OCI-LY7 (cell line): ENCODE measurements around the gene KAZALD1. TPM values are rescaled to one million over a fixed set of nuclear protein-coding genes. Genes with fewer than 3 reads are reported as not detected.

Experiments
- BruUV-seq: library from RNA; stranded (reverse); fragments of 400-500 nt; replicated peaks from 2 replicates; lab custom pipeline; 2021; lab: Mats Ljungman, UMichigan
- CTCF ChIA-PET: fragments of 300-600 bp; sonication (Branson Sonifier 250); formaldehyde crosslinking; loops from one replicate; lab custom pipeline; 2022; ENCODE audit warnings: antibody characterized with exemption; ENCODE audit not compliant: unreplicated experiment; lab: Charles Lee
- POLR2A ChIA-PET: fragments of 300-600 bp; sonication (Branson Sonifier 250); formaldehyde crosslinking; loops from one replicate; lab custom pipeline; 2022; ENCODE audit warnings: antibody characterized with exemption; lab: Charles Lee
- DNase-seq: peaks from one replicate; pipeline ENCODE4 v3.0.0-alpha.2; 2015; ENCODE audit warnings: low spot score
- H2AFZ ChIP-seq: fragments of 200-600 bp; sonication (generic), shearing (Covaris generic); 2 replicates; pipeline ENCODE4 v1.6.1; 2014; ENCODE audit warnings: mild to moderate bottlenecking, antibody characterized with exemption, low read length, moderate library complexity
- H3K27ac ChIP-seq: fragments of 200-600 bp; sonication (generic); 2 replicates; pipeline ENCODE4 v1.5.1; 2014; ENCODE audit warnings: mixed run types, low read depth, mild to moderate bottlenecking, moderate library complexity, low read length, inconsistent platforms; ENCODE audit not compliant: poor library complexity, severe bottlenecking
- H3K36me3 ChIP-seq: fragments of 200-600 bp; sonication (generic); 2 replicates; pipeline ENCODE4 v1.6.1; 2014; ENCODE audit warnings: mild to moderate bottlenecking, antibody characterized with exemption, low read length, moderate library complexity, mixed read lengths; ENCODE audit not compliant: insufficient read depth
- H3K4me1 ChIP-seq: fragments of 200-600 bp; sonication (generic); 2 replicates; pipeline ENCODE4 v1.5.1; 2014; ENCODE audit warnings: mild to moderate bottlenecking, low read length; ENCODE audit not compliant: insufficient read depth, poor library complexity, severe bottlenecking
- H3K4me2 ChIP-seq: fragments of 200-600 bp; sonication (generic); 2 replicates; pipeline ENCODE4 v1.6.1; 2014; ENCODE audit warnings: mild to moderate bottlenecking, low read length
- H3K4me3 ChIP-seq: fragments of 200-600 bp; sonication (generic); 2 replicates; pipeline ENCODE4 v1.5.1; 2014; ENCODE audit warnings: mild to moderate bottlenecking, low read depth, low read length; ENCODE audit not compliant: poor library complexity, severe bottlenecking
- H3K79me2 ChIP-seq: fragments of 200-600 bp; sonication (generic); 2 replicates; pipeline ENCODE4 v1.6.1; 2016; ENCODE audit warnings: low read depth, mild to moderate bottlenecking, low read length, moderate library complexity, mixed read lengths; ENCODE audit not compliant: insufficient read depth
- H3K9me2 ChIP-seq: fragments of 200-600 bp; sonication (generic); 2 replicates; pipeline ENCODE4 v1.6.1; 2016; ENCODE audit warnings: mild to moderate bottlenecking, low read length, mixed read lengths; ENCODE audit not compliant: insufficient read depth
- H3K9me3 ChIP-seq: fragments of 200-600 bp; sonication (generic); 2 replicates; pipeline ENCODE4 v1.6.1; 2014; ENCODE audit warnings: mild to moderate bottlenecking, mixed run types, low read length, mixed read lengths
- H4K20me1 ChIP-seq: fragments of 200-600 bp; sonication (generic); 2 replicates; pipeline ENCODE4 v1.6.1; 2014; ENCODE audit warnings: mild to moderate bottlenecking, antibody characterized with exemption, low read length, moderate library complexity, mixed read lengths; ENCODE audit not compliant: insufficient read depth
- CTCF ChIP-seq: fragments of 200-600 bp; sonication (generic); conservative IDR thresholded peaks from 2 replicates; pipeline ENCODE4 v1.5.1; 2014; ENCODE audit warnings: mild to moderate bottlenecking, antibody characterized with exemption, low read length, moderate library complexity, mixed read lengths
- EZH2phosphoT487 ChIP-seq: fragments of 200-600 bp; sonication (generic); IDR thresholded peaks from 2 replicates; pipeline ENCODE4 v1.6.1; 2018; ENCODE audit warnings: low read depth, borderline replicate concordance, mild to moderate bottlenecking, mixed run types, antibody characterized with exemption, low read length, moderate library complexity, mixed read lengths
- intact Hi-C: fragments of 100-400 bp; cut with micrococcal nuclease; formaldehyde crosslinking; loops from one replicate; pipeline ENCODE4 v1.10.0; 2022; ENCODE audit not compliant: unreplicated experiment
- total RNA-seq, 2 experiments: library from RNA; depleted of rRNA in 1 of 2; stranded (reverse); fragments of >200 nt in 1 of 2; shearing (Covaris generic) in 1 of 2; gene quantifications; 2 replicates each; pipeline ENCODE4 v1.2.3, GENCODE V29; 2014 to 2022

KAZALD1 gene
- total RNA-seq, 2 experiments from 2014 or later = 18.8 to 36.4 TPM

DNA sequence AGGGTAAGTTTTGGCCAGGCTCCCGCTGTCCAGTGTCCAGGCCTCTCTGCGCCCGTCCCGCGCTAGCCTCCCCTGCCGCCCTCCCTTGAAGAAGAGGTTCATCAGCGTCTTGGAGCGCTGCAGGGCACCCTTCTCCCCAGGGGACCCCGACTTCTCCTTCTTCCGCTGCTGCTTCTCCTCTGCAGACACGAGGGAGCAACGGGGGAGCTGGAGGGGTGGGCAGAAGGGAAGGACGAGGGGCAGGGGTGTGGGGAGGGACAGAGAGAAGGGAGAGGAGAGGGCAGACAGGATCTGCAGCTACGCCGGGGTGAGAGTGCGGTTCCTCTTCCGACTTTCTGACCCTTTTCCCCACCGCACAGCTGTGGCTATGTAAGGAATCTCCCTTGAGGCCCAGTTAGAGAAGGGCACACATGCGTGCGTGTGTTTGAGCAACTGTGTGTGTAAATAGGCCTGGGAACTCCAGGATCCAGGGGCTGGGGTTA is 43.6 kb upstream of the KAZALD1 start:
- H3K27ac ChIP-seq = no peak overlapping the region
- CTCF ChIA-PET = interaction anchor here (0.9 to 1.0 kb wide), 2 partner anchors 11 to 20 kb away, joined by 3 read pairs; no protein-coding TSS in a partner anchor
- peak overlapping the region; percentile 51 for H3K4me2 ChIP-seq
- POLR2A ChIA-PET = interaction anchor here (0.7 kb wide), 1 partner anchor 17 kb away, joined by 3 read pairs; no protein-coding TSS in a partner anchor
- H4K20me1 ChIP-seq = no peaks in the 10 kb centered on the region
- H3K36me3 ChIP-seq = no peaks in the 10 kb centered on the region
- H3K4me1 ChIP-seq = peaks cover 11% of the 10 kb centered on the region
- intact Hi-C loops = no loop called here
- H3K4me3 ChIP-seq = no peak overlapping the region
- H3K79me2 ChIP-seq = no peaks in the 10 kb centered on the region
- H3K9me3 ChIP-seq = no peaks in the 10 kb centered on the region
- no peaks in the 10 kb centered on the region for H3K9me2 ChIP-seq
- peak; percentile 31 for DNase-seq
- TF ChIP-seq CTCF = no peak
- no TSS peak for BruUV-seq
- H2AFZ ChIP-seq = peak overlapping the region; percentile 51; the same call in 1 of the 2 replicates

DNA sequence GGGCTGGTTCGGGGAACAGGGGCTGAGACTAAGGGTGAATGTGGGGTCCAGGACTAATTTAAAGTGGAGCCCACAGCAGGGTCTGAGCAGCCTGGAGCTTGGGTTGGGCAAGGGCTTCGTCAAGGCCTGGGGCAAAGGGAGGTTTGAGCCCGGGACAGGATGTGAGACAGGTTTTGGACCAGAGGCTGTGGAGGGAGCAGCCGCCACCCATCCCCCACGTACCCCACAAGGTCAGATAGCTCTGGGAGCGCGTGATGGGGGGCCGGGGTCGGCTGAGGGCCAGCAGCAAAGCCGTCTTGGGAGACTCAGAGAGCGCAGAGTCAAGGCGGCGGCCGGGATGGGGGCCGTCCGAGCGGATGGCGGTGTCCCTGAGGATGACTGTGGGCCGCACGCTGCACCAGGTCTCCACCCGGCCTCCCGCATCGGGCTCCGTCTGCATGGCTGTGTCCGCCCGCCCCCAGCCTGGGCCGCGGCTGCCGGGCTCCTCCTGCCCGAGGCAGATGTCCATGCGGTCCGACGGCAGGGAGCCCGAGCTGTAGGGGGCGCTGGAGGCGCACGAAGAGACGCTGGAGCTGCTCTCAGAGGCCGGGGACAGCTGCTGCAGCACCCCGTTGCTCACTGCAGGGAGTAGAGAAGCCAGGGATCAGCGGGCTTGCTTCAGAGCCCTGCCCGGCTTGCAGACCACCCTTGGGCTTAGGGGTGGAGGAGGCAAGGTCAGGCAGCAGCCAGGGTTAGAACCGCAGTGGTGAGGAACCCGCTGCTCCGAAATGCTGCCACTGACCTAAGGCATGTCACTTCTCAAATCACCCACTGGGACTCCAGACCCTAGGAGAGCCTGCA is 43.0 kb upstream of the KAZALD1 start:
- POLR2A ChIA-PET = interaction anchor here (1.3 kb wide), 1 partner anchor 32 kb away, joined by 3 read pairs; no protein-coding TSS in a partner anchor
- H2AFZ ChIP-seq = peak overlapping the region; percentile 51; the same call in 1 of the 2 replicates
- H3K4me3 ChIP-seq = no peak overlapping the region
- peaks cover 11% of the 10 kb centered on the region for H3K4me1 ChIP-seq
- no peaks in the 10 kb centered on the region for H3K36me3 ChIP-seq
- no TSS peak for BruUV-seq
- TF ChIP-seq CTCF (peak; percentile 77), EZH2phosphoT487 (no peak)
- H3K27ac ChIP-seq = no peak overlapping the region
- DNase-seq = peak; percentile 63
- H3K79me2 ChIP-seq = no peaks in the 10 kb centered on the region
- CTCF ChIA-PET = interaction anchor here (0.9 kb wide), 1 partner anchor 10 kb away, joined by 3 read pairs; no protein-coding TSS in a partner anchor
- H3K9me3 ChIP-seq = no peaks in the 10 kb centered on the region
- peak overlapping the region; percentile 51 for H3K4me2 ChIP-seq
- no peaks in the 10 kb centered on the region for H3K9me2 ChIP-seq
- H4K20me1 ChIP-seq = no peaks in the 10 kb centered on the region
- intact Hi-C loops = no loop called here

- Histone ChIP-seq H3K9me2 (no peaks in the 10 kb centered on the region), H4K20me1 (no peaks in the 10 kb centered on the region), H3K9me3 (no peaks in the 10 kb centered on the region), H2AFZ (no peak overlapping the region), H3K79me2 (no peaks in the 10 kb centered on the region), H3K36me3 (no peaks in the 10 kb centered on the region), H3K27ac (no peak overlapping the region), H3K4me1 (peaks cover 11% of the 10 kb centered on the region), H3K4me2 (no peak overlapping the region), H3K4me3 (no peak overlapping the region)
- TF ChIP-seq EZH2phosphoT487 (no peak), CTCF (no peak)
- CTCF ChIA-PET = no interaction called here
- DNase-seq = no peak
- POLR2A ChIA-PET = interaction anchor here (1.3 kb wide), 1 partner anchor 32 kb away, joined by 3 read pairs; no protein-coding TSS in a partner anchor
- no TSS peak for BruUV-seq
- intact Hi-C loops = no loop called here
Measured at GRCh38 chr10:101019440-101019703, 42.4 kb upstream of the KAZALD1 start.
